ENCODE results near the gene HINT2.

HINT2 gene

GRCh38 chr9:35832814-35833213 is 18.0 kb upstream of the HINT2 start:
- H3K4me3 ChIP-seq (ENCODE audit: low read depth, low read length): peak overlapping the region; percentile 6
- no peak for DNase-seq (ENCODE audit: low read depth)
- no peak for TF ChIP-seq CTCF (IDR thresholded peaks at IDR 0.05; ENCODE audit: control insufficient read depth, extremely low read depth, insufficient read depth)

DNA sequence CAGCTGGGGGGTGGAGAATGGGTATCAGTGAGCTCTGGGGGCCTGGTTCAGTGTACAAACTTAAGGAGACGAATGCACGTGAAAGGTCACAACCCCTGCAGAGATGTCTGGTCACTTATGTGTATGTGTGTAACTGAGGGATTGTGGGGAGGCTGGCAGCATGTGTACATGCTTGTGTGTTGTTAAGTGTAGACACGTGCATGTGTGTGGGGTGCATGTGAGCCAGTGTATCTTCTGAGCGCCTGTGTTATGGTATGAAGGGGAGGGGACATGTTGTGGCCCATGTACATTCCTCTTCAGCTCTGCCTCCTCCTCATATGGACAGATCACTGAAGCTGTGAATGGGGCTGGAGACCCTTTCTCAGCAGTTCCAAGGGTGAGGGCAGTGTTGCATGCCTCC is 16.2 kb upstream of the HINT2 start:
- no peak for TF ChIP-seq CTCF (IDR thresholded peaks at IDR 0.05; ENCODE audit: control insufficient read depth, extremely low read depth, insufficient read depth)
- no peak overlapping the region for H3K4me3 ChIP-seq (ENCODE audit: low read depth, low read length)
- DNase-seq (ENCODE audit: low read depth): no peak

- no peak for DNase-seq (ENCODE audit: low read depth)
- H3K4me3 ChIP-seq (ENCODE audit: low read depth, low read length): peak overlapping the region; percentile 67
- no peak for TF ChIP-seq CTCF (IDR thresholded peaks at IDR 0.05; ENCODE audit: control insufficient read depth, extremely low read depth, insufficient read depth)
Measured at GRCh38 chr9:35829764-35830096, 14.9 kb upstream of the HINT2 start.

GRCh38 chr9:35829084-35829763 is 14.4 kb upstream of the HINT2 start, which contains the start of gene TMEM8B:
TMEM8B (plus strand) TSS chr9:35829228; CDS start chr9:35829448, 220 bp downstream.
- H3K4me3 ChIP-seq (ENCODE audit: low read depth, low read length): peak within 1 kb of the TSS; percentile 67
- no peak for DNase-seq (ENCODE audit: low read depth)
- no peak for TF ChIP-seq CTCF (IDR thresholded peaks at IDR 0.05; ENCODE audit: control insufficient read depth, extremely low read depth, insufficient read depth)

DNA sequence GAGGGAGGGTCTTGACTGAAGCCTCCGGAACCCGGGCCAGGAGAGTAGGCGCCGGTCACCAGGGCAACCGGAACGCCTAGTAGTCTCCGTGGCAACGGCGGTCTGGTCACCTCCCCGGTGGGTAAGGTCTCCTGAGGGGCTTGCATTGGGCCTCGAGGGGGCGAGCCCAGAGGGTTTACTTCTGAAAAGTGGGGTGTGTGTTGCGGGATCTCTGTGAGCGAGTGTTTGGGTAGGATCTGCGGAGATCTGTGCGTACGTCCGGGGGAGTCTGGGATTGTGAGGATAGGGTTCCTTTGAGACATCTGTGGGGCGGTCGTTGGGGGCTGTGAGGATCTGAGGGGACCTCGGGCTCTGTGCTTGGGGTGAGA is 13.9 kb upstream of the HINT2 start, which contains the start of gene FAM221B:
Gene FAM221B (minus strand): TSS at position 17 of the 368 bp plus-strand sequence. CDS start 2,571 bp downstream, outside the sequence.
- no peak for TF ChIP-seq CTCF (IDR thresholded peaks at IDR 0.05; ENCODE audit: control insufficient read depth, extremely low read depth, insufficient read depth)
- H3K4me3 ChIP-seq (ENCODE audit: low read depth, low read length): peak within 1 kb of the TSS; percentile 67
- DNase-seq (ENCODE audit: low read depth): no peak

- no peak for DNase-seq (ENCODE audit: low read depth)
- H3K4me3 ChIP-seq (ENCODE audit: low read depth, low read length): no peak overlapping the region
- no peak for TF ChIP-seq CTCF (IDR thresholded peaks at IDR 0.05; ENCODE audit: control insufficient read depth, extremely low read depth, insufficient read depth)
Measured at GRCh38 chr9:35827486-35827885, 12.6 kb upstream of the HINT2 start.
